ENCODE results near the gene LZTS3.
A peak's percentile ranks its signal among the peaks of the same experiment; 100 is the strongest.
"Not testable (repeated sequence)": the region's sequence is repeated elsewhere in the genome, so short reads cannot be mapped to it uniquely, and the experiment has no call there.

Gene LZTS3

GRCh38 chr20:3172933-3173609, at the start of gene LZTS3:
LZTS3 (minus strand) TSS chr20:3173549; CDS start chr20:3167163, 6,386 bp downstream.
- DNase-seq, result peak; percentile 78

GRCh38 chr20:3221398-3222226, 48.3 kb upstream of the LZTS3 start:
- DNase-seq, result no peak

- peak; percentile 59 for DNase-seq
Observed at GRCh38 chr20:3218307-3218988, 45.1 kb upstream of the LZTS3 start.

GRCh38 chr20:3215359-3215917, 42.1 kb upstream of the LZTS3 start:
- not testable (repeated sequence) for DNase-seq

GRCh38 chr20:3213226-3213625, 39.9 kb upstream of the LZTS3 start:
- no peak for DNase-seq

- no peak for DNase-seq
Observed at GRCh38 chr20:3210346-3210745, 37.0 kb upstream of the LZTS3 start.

- DNase-seq, result no peak
Observed at GRCh38 chr20:3209946-3210317, 36.6 kb upstream of the LZTS3 start.

- peak; percentile 29 for DNase-seq
Observed at GRCh38 chr20:3209257-3209945, 36.1 kb upstream of the LZTS3 start, which contains the start of gene ITPA. ITPA (plus strand) TSS chr20:3209498; CDS start chr20:3209552, 54 bp downstream.

- DNase-seq, result no peak
Observed at GRCh38 chr20:3208786-3209256, 35.5 kb upstream of the LZTS3 start.

GRCh38 chr20:3204124-3204794, 30.9 kb upstream of the LZTS3 start, which contains the start of gene DDRGK1:
DDRGK1 (minus strand) TSS chr20:3204682; CDS start chr20:3204627, 55 bp downstream.
- DNase-seq, result peak; percentile 81

GRCh38 chr20:3203315-3204123, 30.2 kb upstream of the LZTS3 start:
- DNase-seq, result no peak

- DNase-seq, result no peak
Observed at GRCh38 chr20:3202965-3203314, 29.6 kb upstream of the LZTS3 start.

GRCh38 chr20:3199976-3200755, 26.8 kb upstream of the LZTS3 start:
- DNase-seq, result no peak

GRCh38 chr20:3199206-3199605, 25.9 kb upstream of the LZTS3 start:
- no peak for DNase-seq

GRCh38 chr20:3195590-3196237, 22.4 kb upstream of the LZTS3 start:
- DNase-seq, result no peak

GRCh38 chr20:3194617-3195280, 21.4 kb upstream of the LZTS3 start:
- DNase-seq, result no peak

- no peak for DNase-seq
Observed at GRCh38 chr20:3193806-3194616, 20.7 kb upstream of the LZTS3 start.
